GM19035 (cell line): ENCODE measurements around the gene NACC1.

Experiments used
- ATAC-seq: cut with Tn5 transposase; IDR thresholded peaks from one replicate; pipeline ENCODE4 v1.9.1; 2021; ENCODE audit not compliant: unreplicated experiment

Gene NACC1

DNA sequence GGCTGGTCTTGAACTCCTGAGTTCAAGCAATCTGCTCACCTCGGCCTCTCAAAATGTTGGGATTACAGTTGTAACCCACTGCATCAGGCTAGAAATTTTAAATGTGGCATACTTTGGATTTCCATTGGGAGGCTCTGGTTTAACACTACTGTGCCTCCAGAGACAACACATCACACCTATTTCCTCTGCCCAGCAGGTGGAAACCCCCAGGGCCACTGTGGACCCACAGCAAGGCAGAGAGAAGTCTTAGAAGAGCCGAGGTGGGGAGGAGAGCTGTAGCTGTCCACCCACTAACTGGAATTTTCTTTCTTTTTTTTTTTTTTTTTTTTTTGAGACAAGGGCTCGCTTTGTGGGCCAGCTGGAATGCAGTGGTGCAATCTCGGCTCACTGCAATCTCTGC lies 71.5 kb downstream of the NACC1 start:
- no peak for ATAC-seq
